ENCODE results near the gene HRK. TPM values are rescaled to one million over a fixed set of nuclear protein-coding genes. Genes with fewer than 3 reads are reported as not detected.

Gene HRK
- total RNA-seq, 6 donors from 2014 or later, result 0.06 to 0.33 (median 0.13) TPM; not detected in 3

DNA sequence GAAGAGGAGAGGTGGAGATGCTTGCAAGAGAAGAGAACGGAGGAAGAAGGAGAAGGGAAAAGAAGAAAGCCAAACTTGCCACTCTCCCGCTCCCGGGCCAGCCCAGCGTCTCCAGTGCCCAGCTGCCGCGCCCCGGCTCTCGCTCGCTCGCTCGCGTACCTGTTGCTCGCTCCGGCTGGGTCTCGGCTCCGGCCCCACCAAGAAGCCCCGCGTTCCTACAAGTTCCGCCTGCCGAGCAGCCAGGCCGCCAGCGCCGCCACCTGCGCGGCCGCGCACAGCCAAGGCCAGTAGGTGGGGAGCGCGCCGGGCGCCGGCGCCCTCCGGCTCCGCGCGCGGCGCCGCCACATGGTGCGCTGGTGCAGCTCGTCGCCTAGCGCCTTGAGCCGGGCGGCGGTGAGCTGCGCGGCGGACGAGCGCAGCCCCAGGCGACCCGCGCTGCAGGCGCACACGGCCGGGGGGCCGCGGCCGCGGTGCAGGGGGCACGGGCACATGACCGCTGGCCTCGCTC is 370 bp downstream of the HRK start:
- peak in 1 of 2 donors; percentile 42 for ATAC-seq (ENCODE audit: low FRiP score in 2 of 2)
- H3K36me3 ChIP-seq, result no peaks in the 10 kb centered on the region
- H3K4me3 ChIP-seq, result peak overlapping the region in 3 of 4 donors; percentile 35 to 41 (median 40)
- 1 to 2% methylated on average over 16 to 22 of the region's 65 CpGs for WGBS, 2 donors
- TF ChIP-seq POLR2AphosphoS5 (IDR thresholded peaks at IDR 0.05) (no peak), EP300 (IDR thresholded peaks at IDR 0.05) (no peak), CTCF (IDR thresholded peaks at IDR 0.05) (peak in 2 of 6 experiments; percentile 13 to 26)
- H3K4me1 ChIP-seq, result peaks cover 31 to 45% (median 37%) of the 10 kb centered on the region in 4 donors
- peaks cover 0 to 54% (median 28%) of the 10 kb centered on the region in 4 donors for H3K27me3 ChIP-seq
- no peaks in the 10 kb centered on the region for H3K9me3 ChIP-seq
- no peak overlapping the region for H3K27ac ChIP-seq
- DNase-seq, result peak in 1 of 2 donors; percentile 89

DNA sequence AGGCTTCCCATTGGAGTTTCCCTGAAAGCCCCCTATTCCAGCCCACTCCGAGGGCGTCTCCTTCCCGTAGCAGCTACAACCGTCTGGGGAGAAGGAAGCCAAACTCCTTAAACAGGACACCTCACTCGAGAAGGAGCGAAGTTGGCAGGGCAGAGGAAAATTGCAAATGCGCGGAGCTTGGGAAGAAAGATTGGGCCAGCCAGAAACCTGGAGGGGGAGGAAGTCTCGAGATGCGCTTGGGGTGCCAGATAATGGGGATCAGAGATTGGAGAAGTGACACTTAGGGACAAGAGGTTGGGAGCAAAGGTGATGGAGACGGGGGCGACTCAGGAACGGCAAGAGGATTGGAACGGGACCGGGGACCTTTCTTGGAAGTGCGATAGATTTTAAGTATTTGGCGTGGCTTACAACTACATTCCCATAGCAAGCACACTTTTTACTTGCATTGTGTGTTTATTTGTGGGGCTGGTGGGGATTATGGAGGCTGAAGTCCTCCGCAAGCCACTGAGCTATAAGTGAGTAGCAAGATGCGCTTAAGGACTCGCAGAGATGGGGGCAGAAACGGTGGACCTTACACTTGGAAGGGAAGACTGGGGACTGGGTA is 926 bp downstream of the HRK start:
- H3K9me3 ChIP-seq, result no peaks in the 10 kb centered on the region
- TF ChIP-seq EP300 (IDR thresholded peaks at IDR 0.05) (no peak), CTCF (IDR thresholded peaks at IDR 0.05) (no peak), POLR2AphosphoS5 (IDR thresholded peaks at IDR 0.05) (no peak), POLR2A (IDR thresholded peaks at IDR 0.05) (no peak)
- peaks cover 31 to 45% (median 37%) of the 10 kb centered on the region in 4 donors for H3K4me1 ChIP-seq
- no peak overlapping the region for H3K27ac ChIP-seq
- peak overlapping the region in 3 of 4 donors; percentile 35 to 41 (median 40) for H3K4me3 ChIP-seq
- WGBS, 2 donors, result 3 to 4% methylated on average over 21 of the region's 21 CpGs
- H3K36me3 ChIP-seq, result no peaks in the 10 kb centered on the region
- H3K27me3 ChIP-seq, result peaks cover 0 to 54% (median 28%) of the 10 kb centered on the region in 4 donors
- DNase-seq (no peak), ATAC-seq (ENCODE audit: low FRiP score in 2 of 2) (no peak)

DNA sequence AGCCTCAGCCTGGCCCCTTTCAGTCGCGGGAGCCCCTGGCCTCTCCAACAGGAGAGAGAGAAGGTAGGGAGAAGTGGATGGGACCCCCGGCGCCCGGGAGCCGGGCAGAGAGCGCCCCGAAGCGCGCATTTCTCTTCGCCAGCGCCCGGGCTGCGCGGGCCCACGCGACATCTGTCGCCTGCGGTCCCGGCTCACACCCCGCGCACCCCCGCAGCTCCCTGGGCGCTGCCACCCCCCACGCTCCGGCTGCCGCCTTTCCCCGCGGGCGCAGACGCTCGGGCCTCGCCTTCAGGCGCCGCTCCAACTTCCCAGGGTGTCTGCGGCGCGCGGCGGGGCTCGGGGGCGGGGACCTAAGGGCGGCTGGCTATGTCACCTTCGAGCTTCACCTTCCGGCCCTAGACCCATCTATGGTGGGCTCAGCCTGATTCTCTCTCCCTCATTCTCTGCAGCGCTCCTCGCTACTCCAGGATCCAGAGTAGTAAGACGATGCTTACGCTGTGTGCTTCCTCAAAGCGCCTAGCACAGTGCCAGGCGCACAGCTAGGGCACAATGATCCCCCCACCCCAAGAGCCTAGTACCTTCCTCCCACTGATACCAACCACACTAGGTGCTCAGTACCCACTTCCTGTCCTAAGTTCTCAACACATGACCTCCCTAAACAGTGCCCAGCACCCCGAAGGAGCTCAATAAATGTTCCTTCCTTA is 1.6 kb downstream of the HRK start:
- DNase-seq (peak in 1 of 2 donors; percentile 76), ATAC-seq (ENCODE audit: low FRiP score in 2 of 2) (no peak)
- WGBS, 2 donors, result 3 to 8% methylated on average over 9 to 49 of the region's 52 CpGs
- Histone ChIP-seq H3K27me3 (peaks cover 0 to 54% (median 28%) of the 10 kb centered on the region in 4 donors), H3K4me3 (peak overlapping the region in 2 of 4 donors; percentile 27 to 39), H3K27ac (no peak overlapping the region), H3K9me3 (peaks cover 1 to 3% (median 2%) of the 10 kb centered on the region in 4 donors), H3K4me1 (peaks cover 31 to 45% (median 37%) of the 10 kb centered on the region in 4 donors), H3K36me3 (no peaks in the 10 kb centered on the region)
- TF ChIP-seq POLR2AphosphoS5 (IDR thresholded peaks at IDR 0.05), result no peak

DNA sequence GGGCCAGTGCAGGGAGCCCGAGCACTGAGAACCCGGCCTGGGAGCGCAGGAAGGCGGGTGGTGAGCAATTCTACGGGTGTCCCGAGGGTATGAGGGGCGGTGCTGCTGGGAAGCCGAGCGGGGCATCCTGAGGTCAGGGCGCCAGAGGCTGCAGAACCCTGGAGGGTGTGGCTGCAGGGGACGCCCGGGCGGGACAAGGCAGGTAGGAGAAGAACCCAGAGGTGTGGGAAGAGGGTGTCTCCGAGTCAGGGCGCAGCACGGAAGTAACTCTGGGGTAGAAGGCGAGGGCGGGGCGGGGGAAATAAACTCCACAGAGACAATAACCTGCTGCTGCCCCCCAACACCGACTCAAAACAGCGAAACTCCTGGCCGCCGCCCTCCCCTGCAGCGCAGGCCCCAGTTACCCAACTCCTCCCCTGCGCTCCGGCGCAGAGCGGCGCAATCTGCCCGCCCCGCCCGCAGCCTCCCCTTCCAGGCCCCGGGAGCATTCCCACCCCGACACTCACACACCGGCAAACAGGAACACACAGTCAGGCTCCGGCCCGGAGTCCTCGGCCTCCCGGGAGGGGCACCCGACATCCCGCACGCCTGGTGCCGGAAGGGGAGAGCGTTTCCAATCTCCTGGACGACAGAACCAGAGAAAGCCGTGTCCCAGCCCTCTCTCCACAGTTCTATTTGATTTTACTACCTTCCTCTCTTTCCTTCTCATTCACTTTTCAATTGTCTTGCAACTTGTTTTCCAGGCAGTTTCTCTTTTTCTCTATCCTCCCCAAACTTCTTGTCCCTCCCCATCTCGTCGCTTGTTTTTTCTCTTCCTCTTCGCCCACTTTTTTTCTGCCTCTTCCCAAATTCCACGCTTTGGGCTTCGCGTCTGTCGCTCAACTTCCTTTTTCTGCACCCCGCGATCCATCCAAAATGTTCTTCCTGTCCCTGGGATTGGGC is 2.4 kb downstream of the HRK start:
- peak in 1 of 2 donors; percentile 73 for DNase-seq
- peak in 1 of 2 donors; percentile 17 for ATAC-seq (ENCODE audit: low FRiP score in 2 of 2)
- no peaks in the 10 kb centered on the region for H3K36me3 ChIP-seq
- H3K9me3 ChIP-seq, result peaks cover 5 to 8% (median 5%) of the 10 kb centered on the region in 4 donors
- H3K27ac ChIP-seq, result no peak overlapping the region
- peak overlapping the region in 3 of 4 donors; percentile 17 to 39 (median 27) for H3K4me3 ChIP-seq
- H3K4me1 ChIP-seq, result peaks cover 31 to 45% (median 37%) of the 10 kb centered on the region in 4 donors
- WGBS, 2 donors, result 1 to 3% methylated on average over 32 to 46 of the region's 55 CpGs
- H3K27me3 ChIP-seq, result peaks cover 0 to 54% (median 28%) of the 10 kb centered on the region in 4 donors
- TF ChIP-seq POLR2A (IDR thresholded peaks at IDR 0.05) (no peak), POLR2AphosphoS5 (IDR thresholded peaks at IDR 0.05) (no peak), EP300 (IDR thresholded peaks at IDR 0.05) (no peak), CTCF (IDR thresholded peaks at IDR 0.05) (no peak)
